HG02642 (cell line): Measurements from ENCODE around the gene PHACTR4.
"Not testable (repeated sequence)": the region's sequence is repeated elsewhere in the genome, so short reads cannot be mapped to it uniquely, and the experiment has no call there.

Experiments used
- ATAC-seq: cut with Tn5 transposase; IDR thresholded peaks from one replicate; pipeline ENCODE4 v1.9.1; 2021; ENCODE audit warnings: mild to moderate bottlenecking; ENCODE audit not compliant: unreplicated experiment, poor library complexity

Gene PHACTR4

DNA sequence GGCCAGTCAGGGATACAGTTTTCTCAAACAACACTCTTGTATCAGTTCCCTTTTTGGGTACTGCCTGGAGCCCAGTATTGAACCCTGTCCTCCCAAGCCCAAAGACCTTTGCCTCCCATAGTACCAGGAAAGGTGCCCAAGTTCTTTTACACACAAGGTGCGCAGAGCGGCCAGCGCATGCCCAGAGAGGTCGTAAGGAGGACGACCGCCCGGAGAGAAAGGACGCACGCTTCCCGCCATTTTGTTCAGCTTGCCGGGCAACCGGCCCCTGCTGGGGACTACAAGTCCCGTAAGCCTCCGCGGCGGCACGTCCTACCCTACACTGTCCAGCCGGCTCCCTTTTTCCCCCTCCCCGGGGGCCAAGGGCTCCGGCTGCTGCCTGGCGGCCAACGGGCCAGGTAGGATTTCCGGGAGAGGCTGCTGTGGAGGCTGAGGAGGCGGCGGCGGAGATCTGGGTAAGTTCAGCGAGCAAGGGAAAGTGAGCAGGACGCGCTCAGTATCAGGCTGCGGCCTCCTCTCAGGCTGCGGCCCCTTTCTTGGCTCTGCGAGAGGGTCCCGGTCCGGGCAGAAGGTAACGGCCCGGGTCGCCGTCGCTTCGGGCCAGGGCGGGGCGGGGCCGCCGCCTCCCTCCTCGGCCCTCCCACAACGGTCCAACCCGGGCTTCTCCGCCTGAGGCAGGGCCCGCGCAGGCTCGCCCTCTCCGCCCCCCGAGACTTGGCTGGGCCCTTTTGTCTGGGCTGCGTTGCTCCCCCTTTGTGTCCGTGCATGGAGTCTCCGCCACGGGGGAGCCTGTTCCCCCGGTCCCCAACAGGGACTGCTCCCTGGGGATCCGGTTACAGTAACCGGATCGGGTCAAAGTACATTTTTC, at the start of gene PHACTR4:
TSS of gene PHACTR4 (plus strand) at position 370 of the 868 bp plus-strand sequence. CDS start 37,708 bp downstream, outside the sequence.
- ATAC-seq, result peak; percentile 89

DNA sequence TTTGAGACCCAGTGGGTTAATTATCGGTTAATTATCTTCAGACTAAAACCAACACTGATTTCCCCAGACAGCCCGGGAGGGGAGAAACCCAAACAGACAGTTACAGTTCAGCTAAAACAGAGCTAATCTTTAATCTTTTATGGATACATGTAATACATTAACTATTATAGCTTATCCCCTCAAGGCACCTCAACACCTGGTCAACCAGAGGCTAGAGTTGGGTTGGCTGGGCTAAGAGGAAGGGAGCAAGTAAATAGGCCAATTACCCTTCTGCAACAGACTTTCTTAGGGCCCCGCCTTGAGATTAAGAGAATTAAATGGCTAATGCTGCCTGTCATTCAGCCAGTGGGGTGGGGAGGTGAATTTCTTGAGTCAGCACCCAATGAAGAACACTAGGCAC, 47.3 kb upstream of the PHACTR4 start:
- no peak for ATAC-seq

DNA sequence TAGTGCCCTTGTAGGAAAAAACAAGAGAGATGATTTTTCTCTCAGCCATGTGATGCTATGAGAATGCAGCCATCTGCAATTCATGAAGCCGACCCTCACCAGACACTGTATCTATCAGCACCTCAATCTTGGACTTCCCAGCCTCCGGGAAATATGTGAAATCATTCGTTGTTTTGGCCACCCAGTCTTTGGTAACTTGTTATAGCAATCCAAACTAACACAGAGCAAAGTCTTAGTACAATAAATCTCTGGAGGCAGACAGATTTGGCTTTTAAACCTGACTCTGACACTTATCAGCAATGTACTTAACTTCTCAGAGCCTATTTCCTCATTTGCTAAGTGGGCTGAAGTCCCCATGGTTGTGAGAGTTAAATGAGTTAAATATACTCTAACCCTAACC, 45.8 kb upstream of the PHACTR4 start:
- no peak for ATAC-seq

GRCh38 chr1:28326515-28326914, 43.0 kb upstream of the PHACTR4 start:
- no peak for ATAC-seq

DNA sequence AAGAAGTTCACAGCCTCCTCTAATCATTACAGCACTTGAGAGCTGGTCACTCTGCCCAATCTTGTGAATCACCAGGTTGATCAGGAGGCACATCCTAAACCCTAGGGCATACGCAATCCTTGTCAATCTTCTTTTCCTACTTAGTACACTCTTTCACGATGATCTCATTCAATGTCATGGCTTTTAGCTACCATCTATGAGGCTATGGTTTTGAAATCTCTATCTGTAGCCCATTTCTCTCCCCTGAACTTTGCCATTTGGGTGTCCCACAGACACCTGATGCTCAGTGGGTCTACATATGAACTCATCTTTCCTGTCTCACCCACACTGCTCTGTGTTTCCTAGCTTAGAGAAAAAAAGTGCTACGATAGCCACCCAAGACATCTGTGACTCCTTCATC, 42.6 kb upstream of the PHACTR4 start:
- no peak for ATAC-seq

- not testable (repeated sequence) for ATAC-seq
Observed at GRCh38 chr1:28327431-28327830, 42.1 kb upstream of the PHACTR4 start.

DNA sequence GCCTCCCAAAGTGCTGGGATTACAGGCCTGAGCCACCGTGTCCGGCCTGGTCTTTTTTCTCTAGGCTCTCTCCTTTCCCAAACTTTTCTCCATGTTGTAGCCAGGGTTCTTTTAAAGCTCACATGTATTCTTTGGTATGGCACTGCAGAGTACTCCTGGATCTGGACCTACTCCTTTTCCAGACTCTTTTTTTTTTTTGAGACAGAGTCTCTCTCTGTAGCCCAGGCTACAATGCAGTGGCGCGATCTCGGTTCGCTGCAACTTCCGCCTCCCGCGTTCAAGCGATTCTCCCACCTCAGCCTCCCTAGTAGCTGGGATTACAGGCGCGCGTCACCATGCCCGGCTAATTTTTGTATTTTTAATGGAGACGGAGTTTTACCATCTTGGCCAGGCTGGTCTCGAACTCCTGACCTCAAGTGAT, 41.3 kb upstream of the PHACTR4 start:
- no peak for ATAC-seq

- ATAC-seq, result no peak
Observed at GRCh38 chr1:28329395-28330153, 40.0 kb upstream of the PHACTR4 start.

- ATAC-seq, result no peak
Observed at GRCh38 chr1:28338897-28339296, 30.6 kb upstream of the PHACTR4 start.

GRCh38 chr1:28339551-28339950, 30.0 kb upstream of the PHACTR4 start:
- no peak for ATAC-seq

- no peak for ATAC-seq
Observed at GRCh38 chr1:28340221-28340974, 29.1 kb upstream of the PHACTR4 start.

DNA sequence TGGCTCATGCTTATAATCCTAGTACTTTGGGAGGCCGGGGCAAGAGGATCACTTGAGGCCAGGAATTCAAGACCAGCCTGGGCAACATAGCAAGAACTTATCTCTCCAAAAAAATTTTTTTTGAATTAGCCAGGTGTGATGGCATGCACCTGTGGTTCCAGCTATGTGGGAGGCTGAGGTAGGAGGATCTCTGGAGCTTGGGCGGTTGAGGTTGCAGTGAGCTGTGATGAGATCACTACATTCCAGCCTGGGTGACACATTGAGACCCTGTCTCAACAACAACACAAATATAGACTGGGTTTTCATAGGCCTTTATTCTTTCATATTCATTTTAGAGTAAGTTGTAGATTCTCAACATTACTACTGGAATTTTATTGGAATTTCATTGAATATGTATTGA, 27.9 kb upstream of the PHACTR4 start:
- ATAC-seq, result no peak

GRCh38 chr1:28343405-28343804, 26.1 kb upstream of the PHACTR4 start:
- no peak for ATAC-seq

DNA sequence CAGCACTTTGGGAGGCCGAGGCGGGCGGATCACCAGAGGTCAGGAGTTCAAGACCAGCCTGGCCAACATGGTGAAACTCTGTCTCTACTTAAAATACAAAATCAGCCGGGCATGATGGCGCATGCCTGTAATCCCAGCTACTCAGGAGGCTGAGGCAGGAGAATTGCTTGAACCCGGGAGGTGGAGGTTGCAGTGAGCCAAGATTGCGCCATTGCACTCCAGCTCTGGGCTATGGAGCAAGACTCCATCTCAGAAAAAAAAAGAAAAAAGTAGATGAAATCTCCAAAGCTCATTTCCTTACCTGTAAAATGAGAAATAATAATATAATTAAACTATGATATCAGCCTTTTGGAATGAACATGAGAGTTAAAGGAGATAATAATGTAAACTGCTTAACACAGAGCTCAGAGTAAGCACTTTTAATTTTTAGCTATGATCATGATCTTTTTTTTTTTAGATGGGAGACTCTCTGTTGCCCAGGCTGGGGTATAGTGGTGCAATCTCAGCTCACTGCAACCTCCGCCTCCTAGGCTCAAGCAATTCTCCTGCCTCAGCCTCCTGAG, 16.2 kb upstream of the PHACTR4 start:
- not testable (repeated sequence) for ATAC-seq

- no peak for ATAC-seq
Observed at GRCh38 chr1:28354121-28354520, 15.4 kb upstream of the PHACTR4 start.

GRCh38 chr1:28358716-28359115, 10.8 kb upstream of the PHACTR4 start:
- no peak for ATAC-seq

DNA sequence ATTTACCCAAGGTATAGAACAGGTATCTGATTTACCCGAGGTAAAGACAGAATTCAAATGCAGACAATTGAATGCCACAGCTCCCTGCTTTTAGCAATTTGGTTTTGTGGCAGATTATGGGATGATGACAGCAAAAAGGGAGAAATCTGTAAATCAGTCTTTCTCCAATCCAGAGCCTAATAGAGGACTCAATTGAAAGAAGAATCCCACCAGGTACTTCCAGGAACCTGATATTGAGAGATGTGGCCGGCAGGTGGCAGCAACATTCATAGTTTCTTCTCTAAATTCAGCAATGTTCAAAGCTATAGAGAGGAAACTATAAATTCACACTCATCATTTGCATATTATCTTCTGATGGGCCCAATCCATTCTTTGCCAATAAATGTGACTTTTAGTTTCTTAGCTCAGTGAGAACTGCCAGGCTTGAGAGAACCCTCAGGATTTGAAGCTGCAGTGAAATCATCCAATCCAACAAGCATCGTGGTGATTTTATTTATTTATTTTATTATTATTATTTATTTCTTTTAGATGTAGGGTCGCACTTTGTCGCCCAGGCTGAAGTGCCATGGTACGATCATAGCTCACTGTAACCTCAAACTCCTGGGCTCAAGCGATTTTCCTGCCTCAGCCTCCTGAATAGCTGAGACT, 9.8 kb upstream of the PHACTR4 start:
- ATAC-seq, result no peak

DNA sequence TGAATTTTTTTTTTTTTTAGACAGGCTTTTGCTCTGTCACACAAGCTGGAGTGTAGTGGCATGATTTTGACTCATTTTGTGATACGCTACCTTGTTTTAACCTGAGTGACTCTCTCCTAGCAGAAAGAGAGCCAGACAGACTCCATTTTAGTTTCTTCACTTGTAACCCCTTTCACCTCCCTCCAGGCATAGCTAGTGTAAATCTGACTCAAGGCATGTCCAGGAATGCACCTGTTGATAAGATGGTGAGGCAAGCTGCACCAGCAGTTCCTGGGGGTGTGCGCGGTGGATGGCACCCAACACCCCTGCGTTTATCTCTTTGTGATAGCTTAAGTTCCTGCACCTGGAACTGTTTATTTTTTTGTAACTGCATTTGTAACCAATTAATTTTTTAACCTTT, 4.7 kb upstream of the PHACTR4 start:
- no peak for ATAC-seq

- no peak for ATAC-seq
Observed at GRCh38 chr1:28365864-28366263, 3.7 kb upstream of the PHACTR4 start.

- ATAC-seq, result not testable (repeated sequence)
Observed at GRCh38 chr1:28368608-28369007, 932 bp upstream of the PHACTR4 start.
